ENCODE results near the gene MCF2L.

The MCF2L gene

GRCh38 chr13:113080361-113080831 is 111.4 kb downstream of the MCF2L start:
- no peak for DNase-seq (ENCODE audit: low read depth in 2 of 2, low spot score in 1 of 2)

- no peak for DNase-seq (ENCODE audit: low read depth in 2 of 2, low spot score in 1 of 2)
Measured at GRCh38 chr13:113080901-113081521, 112.0 kb downstream of the MCF2L start.

GRCh38 chr13:113082198-113083021 is 113.4 kb downstream of the MCF2L start:
- DNase-seq (ENCODE audit: low read depth in 2 of 2, low spot score in 1 of 2): no peak

GRCh38 chr13:113083022-113083373 is 114.0 kb downstream of the MCF2L start:
- DNase-seq (ENCODE audit: low read depth in 2 of 2, low spot score in 1 of 2): no peak

GRCh38 chr13:113083402-113084061 is 114.5 kb downstream of the MCF2L start:
- DNase-seq (ENCODE audit: low read depth in 2 of 2, low spot score in 1 of 2): no peak

GRCh38 chr13:113084094-113084942 is 115.3 kb downstream of the MCF2L start:
- no peak for DNase-seq (ENCODE audit: low read depth in 2 of 2, low spot score in 1 of 2)

- no peak for DNase-seq (ENCODE audit: low read depth in 2 of 2, low spot score in 1 of 2)
Measured at GRCh38 chr13:113084943-113085540, 116.0 kb downstream of the MCF2L start.

GRCh38 chr13:113086031-113086750 is 117.2 kb downstream of the MCF2L start:
- DNase-seq (ENCODE audit: low read depth in 2 of 2, low spot score in 1 of 2): no peak

- no peak for DNase-seq (ENCODE audit: low read depth in 2 of 2, low spot score in 1 of 2)
Measured at GRCh38 chr13:113086991-113087922, 118.2 kb downstream of the MCF2L start.

- DNase-seq (ENCODE audit: low read depth in 2 of 2, low spot score in 1 of 2): no peak
Measured at GRCh38 chr13:113087923-113088690, 119.1 kb downstream of the MCF2L start.

- no peak for DNase-seq (ENCODE audit: low read depth in 2 of 2, low spot score in 1 of 2)
Measured at GRCh38 chr13:113088691-113089020, 119.6 kb downstream of the MCF2L start.

GRCh38 chr13:113089693-113090414 is 120.8 kb downstream of the MCF2L start:
- DNase-seq (ENCODE audit: low read depth in 2 of 2, low spot score in 1 of 2): no peak

- no peak for DNase-seq (ENCODE audit: low read depth in 2 of 2, low spot score in 1 of 2)
Measured at GRCh38 chr13:113090415-113090770, 121.4 kb downstream of the MCF2L start.

- no peak for DNase-seq (ENCODE audit: low read depth in 2 of 2, low spot score in 1 of 2)
Measured at GRCh38 chr13:113090806-113091205, 121.8 kb downstream of the MCF2L start.

- no peak for DNase-seq (ENCODE audit: low read depth in 2 of 2, low spot score in 1 of 2)
Measured at GRCh38 chr13:113091211-113091771, 122.3 kb downstream of the MCF2L start.

- DNase-seq (ENCODE audit: low read depth in 2 of 2, low spot score in 1 of 2): no peak
Measured at GRCh38 chr13:113091891-113092775, 123.1 kb downstream of the MCF2L start.

All from stimulated activated CD8-positive, alpha-beta memory T cell treated with anti-CD3 and anti-CD28 coated beads, Interleukin-4, amount 100 ng/mL, for 4 hours (primary cell).